GM12891 (cell line): ENCODE data around the gene EXOC3L2.

ENCODE experiments used
- POLR2A ChIP-seq: IDR thresholded peaks from 2 replicates; pipeline ENCODE4 v1.6.1; 2011; ENCODE audit warnings: low read depth, low read length, control low read depth
- POLR2AphosphoS5 ChIP-seq: IDR thresholded peaks from 2 replicates; pipeline ENCODE4 v1.6.1; 2011; ENCODE audit warnings: low read depth, low read length, control low read depth
- SPI1 ChIP-seq: IDR thresholded peaks from 2 replicates; pipeline ENCODE4 v1.6.1; 2011; ENCODE audit warnings: low read depth, low read length, control low read depth
- TAF1 ChIP-seq: IDR thresholded peaks from 2 replicates; pipeline ENCODE4 v1.6.1; 2011; ENCODE audit warnings: low read depth, low read length, control low read depth

GRCh38 chr19:45275370-45275971, 30.3 kb upstream of the EXOC3L2 start:
- TF ChIP-seq POLR2A (no peak), TAF1 (no peak), POLR2AphosphoS5 (no peak), SPI1 (no peak)
